GM12801 (cell line): ENCODE results near the gene LRRC31.

ENCODE experiments used
- TF ChIP-seq, protein P1 (sequence below): IDR thresholded peaks from one replicate; pipeline ENCODE4 v1.5.1; 2011; ENCODE audit warnings: control low read depth; ENCODE audit not compliant: insufficient read length; ENCODE audit errors: extremely low read depth

LRRC31 gene

DNA sequence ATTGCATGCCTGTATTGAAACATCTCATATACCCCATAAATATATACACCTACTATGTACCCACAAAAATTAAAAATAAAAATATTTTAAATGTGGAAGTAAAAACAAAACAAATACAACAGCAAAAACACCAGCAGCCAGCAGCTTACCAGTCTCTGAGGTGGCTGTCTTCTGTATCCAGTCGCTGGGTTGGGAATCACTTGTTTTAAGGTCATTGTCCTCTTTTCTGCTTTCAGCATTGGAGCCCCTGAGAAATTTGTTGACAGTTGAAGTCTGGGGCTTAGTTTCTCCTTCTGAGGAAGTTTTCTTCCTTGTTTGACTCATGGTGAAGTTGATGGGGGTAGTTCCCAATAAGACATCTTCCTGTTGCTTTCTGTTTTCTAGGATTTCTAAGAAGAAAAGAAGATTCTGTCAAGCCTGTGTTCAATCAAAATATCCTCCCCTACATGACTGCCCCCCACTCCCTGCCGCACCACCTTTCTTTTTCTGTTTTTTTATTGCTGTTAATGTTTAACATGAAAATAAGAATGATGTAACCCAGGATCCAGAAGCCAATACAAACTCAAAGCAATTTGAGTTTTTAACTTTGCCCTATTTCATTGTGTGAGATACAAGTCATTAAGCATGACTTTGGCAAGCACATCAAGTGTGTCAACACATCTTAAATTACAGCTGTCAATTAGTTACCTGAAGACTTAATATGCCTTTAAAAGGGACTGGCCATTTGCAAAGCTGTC lies at the start of gene LRRC31:
LRRC31 (minus strand) TSS at position 452 of the 737 bp plus-strand sequence; CDS start at position 324, 128 bp downstream.
- TF ChIP-seq, protein P1, sequence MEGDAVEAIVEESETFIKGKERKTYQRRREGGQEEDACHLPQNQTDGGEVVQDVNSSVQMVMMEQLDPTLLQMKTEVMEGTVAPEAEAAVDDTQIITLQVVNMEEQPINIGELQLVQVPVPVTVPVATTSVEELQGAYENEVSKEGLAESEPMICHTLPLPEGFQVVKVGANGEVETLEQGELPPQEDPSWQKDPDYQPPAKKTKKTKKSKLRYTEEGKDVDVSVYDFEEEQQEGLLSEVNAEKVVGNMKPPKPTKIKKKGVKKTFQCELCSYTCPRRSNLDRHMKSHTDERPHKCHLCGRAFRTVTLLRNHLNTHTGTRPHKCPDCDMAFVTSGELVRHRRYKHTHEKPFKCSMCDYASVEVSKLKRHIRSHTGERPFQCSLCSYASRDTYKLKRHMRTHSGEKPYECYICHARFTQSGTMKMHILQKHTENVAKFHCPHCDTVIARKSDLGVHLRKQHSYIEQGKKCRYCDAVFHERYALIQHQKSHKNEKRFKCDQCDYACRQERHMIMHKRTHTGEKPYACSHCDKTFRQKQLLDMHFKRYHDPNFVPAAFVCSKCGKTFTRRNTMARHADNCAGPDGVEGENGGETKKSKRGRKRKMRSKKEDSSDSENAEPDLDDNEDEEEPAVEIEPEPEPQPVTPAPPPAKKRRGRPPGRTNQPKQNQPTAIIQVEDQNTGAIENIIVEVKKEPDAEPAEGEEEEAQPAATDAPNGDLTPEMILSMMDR, result no peak

DNA sequence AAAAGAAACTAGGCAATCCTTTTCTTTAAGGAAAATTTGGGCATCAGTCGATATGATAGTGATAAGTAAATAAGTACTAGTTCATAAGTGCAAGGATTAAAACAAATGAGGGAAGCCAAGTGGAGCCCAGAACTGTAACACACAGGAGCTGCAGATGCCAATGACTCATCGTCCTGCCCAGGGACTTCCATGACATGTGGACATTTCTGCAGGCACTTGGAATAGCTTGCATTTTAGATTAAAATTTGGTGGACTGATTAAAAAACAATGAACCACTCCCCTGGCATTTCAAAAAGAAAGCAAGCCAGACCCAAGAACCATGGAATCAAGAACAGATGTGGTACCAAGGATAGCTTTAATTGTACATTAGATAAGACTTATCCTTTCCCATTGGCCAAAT lies 44.6 kb upstream of the LRRC31 start:
- TF ChIP-seq, protein P1, result no peak

DNA sequence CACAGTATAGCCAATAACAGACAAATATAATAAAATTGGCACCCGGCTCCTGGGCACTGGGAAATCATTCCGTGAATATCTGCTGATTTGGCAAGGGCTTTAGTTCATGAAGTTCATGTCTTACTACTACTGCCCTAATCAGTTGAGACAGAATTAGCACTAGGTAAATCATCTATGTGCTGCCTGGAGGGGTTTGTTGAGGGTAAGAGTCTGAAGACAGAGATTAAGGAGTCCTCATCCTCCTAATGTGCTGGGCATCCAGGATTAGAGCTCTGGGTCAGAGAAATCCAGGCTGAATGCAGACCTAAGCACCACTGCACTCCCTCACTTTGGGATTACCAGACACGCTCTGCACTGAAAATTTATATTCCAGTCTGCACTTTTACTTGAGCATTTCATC lies 43.6 kb upstream of the LRRC31 start:
- TF ChIP-seq, protein P1, result no peak

DNA sequence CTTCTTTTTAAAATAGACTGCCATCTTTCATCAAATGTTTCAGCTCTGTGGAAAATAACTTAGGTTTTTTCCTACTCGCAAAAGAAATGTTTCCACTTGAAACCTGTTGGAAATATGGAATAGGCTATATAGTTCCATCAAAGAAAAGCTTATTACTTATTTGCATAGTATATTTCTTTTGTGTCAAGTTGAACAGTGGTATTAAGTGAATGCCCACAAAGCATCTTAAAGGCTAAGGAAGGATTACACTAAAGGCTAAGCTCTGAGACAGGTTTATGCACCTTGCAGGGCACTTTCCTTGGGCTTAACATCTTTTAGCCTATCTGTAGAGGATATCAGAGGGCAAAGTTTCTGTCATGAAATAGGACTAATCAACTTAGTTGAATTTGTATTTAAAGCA lies 41.5 kb upstream of the LRRC31 start, which contains the start of gene SAMD7:
SAMD7 (plus strand) TSS at position 301 of the 400 bp plus-strand sequence. CDS start 7,927 bp downstream, outside the sequence.
- TF ChIP-seq, protein P1, result no peak

DNA sequence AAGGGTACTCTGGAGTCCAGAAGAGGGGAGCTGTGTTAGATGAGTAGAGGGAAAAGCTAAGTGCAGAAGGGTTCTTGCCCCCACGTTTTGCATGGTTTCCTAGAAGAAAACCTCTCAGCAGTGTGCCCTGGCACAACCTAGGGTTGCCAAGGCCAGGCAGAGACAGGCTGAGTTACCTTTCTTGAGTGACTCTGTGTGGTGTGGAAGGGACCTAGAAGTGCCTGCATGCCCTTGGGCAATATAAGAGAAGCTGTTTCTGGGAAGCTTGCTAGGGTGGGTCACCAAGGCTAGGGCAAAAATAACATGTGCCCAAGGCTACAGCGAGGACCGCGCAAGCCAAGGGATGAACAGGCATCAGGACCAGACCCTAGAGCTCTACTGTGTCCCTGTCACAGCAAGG lies 38.2 kb upstream of the LRRC31 start:
- TF ChIP-seq, protein P1, result no peak

DNA sequence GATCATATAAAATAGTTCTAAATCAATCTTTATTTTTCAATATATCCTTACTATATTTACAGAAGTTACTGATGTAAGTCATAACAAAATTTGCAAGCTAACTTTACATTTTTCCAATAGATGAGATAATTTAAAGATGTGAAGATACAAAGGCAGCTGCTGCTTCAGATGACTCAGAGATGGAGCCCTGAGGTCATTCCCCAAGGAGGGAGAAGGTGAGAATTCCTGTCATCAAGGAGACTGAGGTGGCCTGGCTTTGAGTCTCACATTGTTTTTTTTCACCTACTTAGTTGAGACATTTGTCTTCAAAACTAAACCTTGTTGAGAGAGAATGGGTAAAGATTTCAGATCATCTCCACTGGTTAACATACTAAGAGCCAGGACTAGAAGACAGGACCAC lies 37.7 kb upstream of the LRRC31 start:
- TF ChIP-seq, protein P1, result no peak

DNA sequence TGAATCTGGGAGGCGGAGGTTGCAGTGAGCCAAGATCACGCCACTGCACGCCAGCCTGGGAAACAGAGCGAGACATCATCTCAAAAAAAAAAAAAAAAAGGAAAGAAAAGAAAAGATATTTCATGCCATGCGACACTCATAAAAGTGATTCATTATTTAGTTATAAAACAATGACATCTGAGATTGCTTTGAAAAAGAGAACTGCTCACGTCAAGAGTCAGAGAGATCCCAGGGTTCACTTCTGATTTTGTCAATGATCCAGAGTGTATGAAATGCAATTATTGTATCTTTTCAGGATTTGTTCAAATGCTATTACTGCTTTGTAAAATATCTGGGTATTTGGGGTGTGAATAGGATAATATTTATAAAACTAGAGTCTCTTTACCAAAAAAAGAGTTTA lies 35.7 kb upstream of the LRRC31 start:
- TF ChIP-seq, protein P1, result no peak
